Tibial artery (tissue), 4 donors: Measurements from ENCODE around the gene PLPP1.

Experiments used
- DNase-seq, 2 donors: peaks; one replicate each; pipeline ENCODE4 v3.0.0-alpha.2; 2019
- H3K27ac ChIP-seq, 2 donors: fragments of 200-600 bp; sonication (generic) in 1 of 2; 1 replicate in 1 of 2; 2 replicates in 1 of 2; pipeline ENCODE4 v1.5.1; 2018 to 2019; ENCODE audit warnings: mild to moderate bottlenecking in 1 of 2
- H3K27me3 ChIP-seq, 2 donors: fragments of 200-600 bp; sonication (generic) in 1 of 2; one replicate each; pipeline versions ENCODE4 v1.5.1 to v1.6.0; 2016 to 2019
- H3K36me3 ChIP-seq, 3 donors: fragments of 200-600 bp; sonication (generic) in 2 of 3; one replicate each; pipeline ENCODE4 v1.5.1; 2016 to 2019; ENCODE audit warnings: mild to moderate bottlenecking in 2 of 3
- H3K4me1 ChIP-seq, 4 donors: fragments of 200-600 bp; sonication (generic) in 2 of 4; 1 replicate in 3 of 4; 2 replicates in 1 of 4; pipeline ENCODE4 v1.5.1; 2016 to 2019
- H3K4me3 ChIP-seq, 2 donors: fragments of 200-600 bp; sonication (generic) in 1 of 2; 1 replicate in 1 of 2; 2 replicates in 1 of 2; pipeline ENCODE4 v1.5.1; 2018 to 2019; ENCODE audit warnings: mild to moderate bottlenecking in 2 of 2
- H3K9me3 ChIP-seq, 3 donors: fragments of 200-600 bp; sonication (generic) in 1 of 3; one replicate each; pipeline ENCODE4 v1.5.1; 2016 to 2019
- CTCF ChIP-seq, 2 experiments: fragments of 200-600 bp in 1 of 2; fragments of 450-650 bp in 1 of 2; IDR thresholded peaks; one replicate each; pipeline ENCODE4 v1.5.1; 2017 to 2019; ENCODE audit warnings: antibody characterized with exemption in 2 of 2, mild to moderate bottlenecking in 1 of 2, moderate library complexity in 1 of 2
- intact Hi-C: fragments of 100-400 bp; cut with DNase I; formaldehyde crosslinking; loops from one replicate; pipeline ENCODE4 v1.15.0; 2023; ENCODE audit warnings: low total_unique reads

Gene PLPP1

GRCh38 chr5:55402199-55402598 is 132.6 kb downstream of the PLPP1 start:
- TF ChIP-seq CTCF (IDR thresholded peaks at IDR 0.05): no peak

DNA sequence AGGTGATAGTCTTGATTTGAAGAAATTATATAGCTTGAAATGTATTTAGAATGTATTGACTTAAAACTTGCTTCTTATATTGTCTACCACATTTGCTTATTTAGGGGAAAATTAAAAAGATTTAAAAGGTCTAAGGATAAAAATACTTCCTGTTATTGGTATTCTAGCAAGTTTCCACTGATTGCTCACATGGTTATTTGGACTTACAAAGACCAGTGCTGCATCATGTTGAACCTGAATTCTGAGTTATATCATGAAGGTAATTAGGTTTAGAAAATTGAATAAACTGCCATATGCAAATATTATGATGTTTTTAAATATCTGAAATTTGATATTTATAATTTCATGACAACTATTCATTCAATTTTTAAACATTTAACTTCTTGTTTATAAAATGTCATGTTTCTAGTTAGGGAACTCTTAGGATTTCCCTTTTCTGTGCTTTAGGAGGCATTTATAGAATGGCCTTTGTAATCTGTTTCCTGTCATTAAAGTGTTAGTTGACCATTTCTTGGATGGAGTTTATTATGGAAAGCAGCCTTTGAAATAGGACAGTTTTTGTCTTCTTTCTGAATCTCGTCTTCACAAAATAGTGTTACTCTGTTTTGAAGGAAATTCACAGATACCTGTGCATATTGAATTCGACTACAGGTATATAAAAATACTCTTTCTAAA is 141.1 kb downstream of the PLPP1 start:
- H3K4me1 ChIP-seq: no peaks in the 10 kb centered on the region
- H3K27me3 ChIP-seq: no peaks in the 10 kb centered on the region
- H3K27ac ChIP-seq: no peak overlapping the region
- H3K4me3 ChIP-seq: no peak overlapping the region
- peaks cover 26 to 46% (median 29%) of the 10 kb centered on the region in 3 donors for H3K36me3 ChIP-seq
- DNase-seq: no peak
- H3K9me3 ChIP-seq: peaks cover 0 to 9% (median 0%) of the 10 kb centered on the region in 3 donors
- intact Hi-C loops: no loop called here
- TF ChIP-seq CTCF (IDR thresholded peaks at IDR 0.05): no peak

More at GRCh38 chr5:55402199-55402598, 132.6 kb downstream of the PLPP1 start:
- intact Hi-C loops: loop anchor here (5.0 kb wide), 1 partner anchor 55 kb away; no protein-coding TSS in a partner anchor
- Histone ChIP-seq H3K27ac (no peak overlapping the region), H3K9me3 (no peaks in the 10 kb centered on the region), H3K27me3 (no peaks in the 10 kb centered on the region), H3K4me1 (peaks cover 0 to under 1% (median 0%) of the 10 kb centered on the region in 4 donors), H3K36me3 (peaks cover 18 to 76% (median 32%) of the 10 kb centered on the region in 3 donors), H3K4me3 (no peak overlapping the region)
- no peak for DNase-seq

- no peak for TF ChIP-seq CTCF (IDR thresholded peaks at IDR 0.05)
- Histone ChIP-seq H3K27ac (no peak overlapping the region), H3K4me1 (no peaks in the 10 kb centered on the region), H3K9me3 (peaks cover 0 to 9% (median 0%) of the 10 kb centered on the region in 3 donors), H3K36me3 (peaks cover 27 to 41% (median 38%) of the 10 kb centered on the region in 3 donors), H3K27me3 (no peaks in the 10 kb centered on the region), H3K4me3 (no peak overlapping the region)
- DNase-seq: no peak
- intact Hi-C loops: no loop called here
Measured at GRCh38 chr5:55392669-55393068, 142.1 kb downstream of the PLPP1 start.

- Histone ChIP-seq H3K27ac (no peak overlapping the region), H3K36me3 (peaks cover 27 to 38% (median 34%) of the 10 kb centered on the region in 3 donors), H3K9me3 (peaks cover 0 to 9% (median 0%) of the 10 kb centered on the region in 3 donors), H3K4me1 (no peaks in the 10 kb centered on the region), H3K27me3 (no peaks in the 10 kb centered on the region), H3K4me3 (no peak overlapping the region)
- DNase-seq: no peak
- TF ChIP-seq CTCF (IDR thresholded peaks at IDR 0.05): no peak
- intact Hi-C loops: no loop called here
Measured at GRCh38 chr5:55391707-55392106, 143.1 kb downstream of the PLPP1 start.

DNA sequence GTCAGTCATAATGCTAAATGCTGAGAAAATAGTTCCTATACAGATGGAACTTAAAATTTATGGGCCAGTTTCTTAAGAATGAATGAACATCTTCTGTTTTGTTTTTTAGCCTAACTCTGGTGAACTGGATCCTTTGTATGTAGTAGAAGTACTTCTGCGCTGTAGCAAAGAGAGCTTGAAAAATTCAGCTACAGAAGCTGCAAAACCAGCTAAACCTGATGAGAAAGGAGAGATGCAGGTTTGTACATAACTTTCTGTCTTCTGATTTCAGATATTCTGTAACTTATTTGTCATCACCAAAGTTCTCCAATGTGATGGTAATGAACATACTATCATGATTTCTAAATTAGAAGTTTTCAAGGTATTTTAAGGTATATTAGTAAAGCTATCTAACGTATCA is 146.9 kb downstream of the PLPP1 start:
- no peak for TF ChIP-seq CTCF (IDR thresholded peaks at IDR 0.05)
- no peak overlapping the region for H3K27ac ChIP-seq
- DNase-seq: no peak

More for the DNA sequence above, 146.9 kb downstream of the PLPP1 start:
- Histone ChIP-seq H3K27me3 (no peaks in the 10 kb centered on the region), H3K4me1 (no peaks in the 10 kb centered on the region), H3K36me3 (peaks cover 36 to 47% (median 39%) of the 10 kb centered on the region in 3 donors), H3K9me3 (peaks cover 0 to 22% (median under 1%) of the 10 kb centered on the region in 3 donors), H3K4me3 (no peak overlapping the region)
- intact Hi-C loops: no loop called here
